Lung (tissue), 12 donors: Measurements from ENCODE around the gene ETS2. TPM values are rescaled to one million over a fixed set of nuclear protein-coding genes. Genes with fewer than 3 reads are reported as not detected.
"Not testable (repeated sequence)": the region's sequence is repeated elsewhere in the genome, so short reads cannot be mapped to it uniquely, and the experiment has no call there.

ENCODE experiments used
- ATAC-seq: fragments of 200-7000 bp; cut with Tn5 transposase; one replicate; pipeline ENCODE4 v1.9.1; 2020; ENCODE audit warnings: moderate number of reproducible peaks; ENCODE audit not compliant: insufficient read depth, low FRiP score
- DNase-seq, 3 donors: peaks; one replicate each; pipeline ENCODE4 v3.0.0-alpha.2; 2013 to 2017
- H3K27ac ChIP-seq, 2 donors: one replicate each; pipeline ENCODE4 v1.5.1; 2013; ENCODE audit warnings: mild to moderate bottlenecking in 2 of 2, moderate library complexity in 2 of 2, control low read depth in 1 of 2, inconsistent platforms in 1 of 2, low read depth in 1 of 2, low read length in 1 of 2
- H3K27me3 ChIP-seq, 3 donors: one replicate each; pipeline ENCODE4 v1.5.1; 2013; ENCODE audit warnings: low read length in 2 of 3; ENCODE audit not compliant: control insufficient read depth in 3 of 3, insufficient read depth in 3 of 3
- H3K36me3 ChIP-seq, 4 donors: one replicate each; pipeline ENCODE4 v1.5.1; 2013; ENCODE audit warnings: low read length in 4 of 4, mild to moderate bottlenecking in 1 of 4, moderate library complexity in 1 of 4; ENCODE audit not compliant: control insufficient read depth in 4 of 4, insufficient read depth in 4 of 4
- H3K4me1 ChIP-seq, 5 donors: one replicate each; pipeline ENCODE4 v1.5.1; 2013; ENCODE audit warnings: low read length in 5 of 5, mild to moderate bottlenecking in 2 of 5, moderate library complexity in 1 of 5; ENCODE audit not compliant: control insufficient read depth in 5 of 5, insufficient read depth in 5 of 5
- H3K4me3 ChIP-seq: one replicate; pipeline ENCODE4 v1.5.1; 2013; ENCODE audit warnings: mild to moderate bottlenecking, control low read depth, moderate library complexity
- H3K9ac ChIP-seq, 2 donors: one replicate each; pipeline ENCODE4 v1.5.1; 2013; ENCODE audit warnings: low read length in 2 of 2, control low read depth in 1 of 2; ENCODE audit not compliant: insufficient read depth in 1 of 2
- H3K9me3 ChIP-seq, 4 donors: one replicate each; pipeline ENCODE4 v1.5.1; 2013; ENCODE audit warnings: low read length in 3 of 4, mild to moderate bottlenecking in 1 of 4, moderate library complexity in 1 of 4; ENCODE audit not compliant: control insufficient read depth in 4 of 4, insufficient read depth in 3 of 4
- CTCF ChIP-seq: IDR thresholded peaks from 2 replicates; pipeline ENCODE4 v1.5.1; 2012; ENCODE audit warnings: mild to moderate bottlenecking; ENCODE audit errors: control extremely low read depth, extremely low read depth
- WGBS, 2 donors: extraction: QIAGEN DNeasy Blood & Tissue Kit; methylation state at CpG; one replicate each; pipeline ENCODE4 v1.1.7; 2013; 5-methylcytosine and 5-hydroxymethylcytosine counted together
- polyA plus RNA-seq, 2 donors: library from polyadenylated mRNA; stranded (reverse); fragments of 200-250 nt; gene quantifications; one replicate each; pipeline ENCODE4 v1.2.1, GENCODE V29; 2013
- total RNA-seq, 2 donors: library from RNA; depleted of rRNA in 1 of 2; stranded (reverse); fragments of >200 nt in 1 of 2; gene quantifications; one replicate each; pipeline ENCODE4 v1.2.1, GENCODE V29; 2014 to 2021
- donor health status: control.
- donor health status: control.
- donor health status: Bipolar disorder and iron deficiency.
- donor health status: healthy.
- donor health status: DM: yes; HTN: yes; CAD: no.

The ETS2 gene
- total and polyA plus RNA-seq, 4 donors: 64.7 to 186 (median 158) TPM

GRCh38 chr21:38825269-38825668, 19.5 kb downstream of the ETS2 start:
- no peak for TF ChIP-seq CTCF
- H3K4me3 ChIP-seq: no peak overlapping the region
- H3K27ac ChIP-seq: peak overlapping the region in 1 of 2 donors; percentile 26
- H3K9ac ChIP-seq: no peak overlapping the region
- no peaks in the 10 kb centered on the region for H3K27me3 ChIP-seq
- H3K36me3 ChIP-seq: peaks cover 24 to 39% (median 31%) of the 10 kb centered on the region in 4 donors
- H3K9me3 ChIP-seq: peaks cover 0 to 4% (median 2%) of the 10 kb centered on the region in 4 donors
- WGBS, 2 donors: 91 to 93% methylated on average over 4 of the region's 4 CpGs
- ATAC-seq (no peak), DNase-seq (no peak)
- peaks cover 3 to 52% (median 17%) of the 10 kb centered on the region in 5 donors for H3K4me1 ChIP-seq

- peaks cover 3 to 49% (median 17%) of the 10 kb centered on the region in 5 donors for H3K4me1 ChIP-seq
- H3K36me3 ChIP-seq: peaks cover 18 to 32% (median 25%) of the 10 kb centered on the region in 4 donors
- ATAC-seq (no peak), DNase-seq (no peak)
- H3K9me3 ChIP-seq: peaks cover 0 to 4% (median 2%) of the 10 kb centered on the region in 4 donors
- no peak overlapping the region for H3K9ac ChIP-seq
- 37 to 53% methylated on average over 2 of the region's 2 CpGs for WGBS, 2 donors
- H3K27me3 ChIP-seq: no peaks in the 10 kb centered on the region
- no peak overlapping the region for H3K4me3 ChIP-seq
- H3K27ac ChIP-seq: no peak overlapping the region
- TF ChIP-seq CTCF: no peak
Measured at GRCh38 chr21:38825921-38826320, 20.2 kb downstream of the ETS2 start.

GRCh38 chr21:38828111-38828510, 22.4 kb downstream of the ETS2 start:
- Histone ChIP-seq H3K36me3 (peaks cover 2 to 11% (median 7%) of the 10 kb centered on the region in 4 donors), H3K4me1 (peaks cover 4 to 39% (median 10%) of the 10 kb centered on the region in 5 donors)
- not testable (repeated sequence) for ATAC-seq, H3K27me3 ChIP-seq, H3K9ac ChIP-seq, H3K4me3 ChIP-seq, H3K9me3 ChIP-seq, H3K27ac ChIP-seq, DNase-seq
- 93 to 95% methylated on average over 6 to 7 of the region's 7 CpGs for WGBS, 2 donors

GRCh38 chr21:38830671-38831525, 25.2 kb downstream of the ETS2 start:
- no peak for ATAC-seq
- peak overlapping the region; percentile 24 to 79 for H3K27ac ChIP-seq
- 61 to 82% methylated on average over 2 of the region's 2 CpGs for WGBS, 2 donors
- H3K9me3 ChIP-seq: peaks cover 0 to 4% (median 2%) of the 10 kb centered on the region in 4 donors
- peaks cover 4 to 15% (median 8%) of the 10 kb centered on the region in 5 donors for H3K4me1 ChIP-seq
- peaks cover 0 to 4% (median 0%) of the 10 kb centered on the region in 4 donors for H3K36me3 ChIP-seq
- peaks cover 0 to 4% (median 0%) of the 10 kb centered on the region in 3 donors for H3K27me3 ChIP-seq
- H3K4me3 ChIP-seq: no peak overlapping the region
- DNase-seq: no peak
- no peak for TF ChIP-seq CTCF
- no peak overlapping the region for H3K9ac ChIP-seq
